Measurements from ENCODE around the gene PRKAG2.

PRKAG2 gene

DNA sequence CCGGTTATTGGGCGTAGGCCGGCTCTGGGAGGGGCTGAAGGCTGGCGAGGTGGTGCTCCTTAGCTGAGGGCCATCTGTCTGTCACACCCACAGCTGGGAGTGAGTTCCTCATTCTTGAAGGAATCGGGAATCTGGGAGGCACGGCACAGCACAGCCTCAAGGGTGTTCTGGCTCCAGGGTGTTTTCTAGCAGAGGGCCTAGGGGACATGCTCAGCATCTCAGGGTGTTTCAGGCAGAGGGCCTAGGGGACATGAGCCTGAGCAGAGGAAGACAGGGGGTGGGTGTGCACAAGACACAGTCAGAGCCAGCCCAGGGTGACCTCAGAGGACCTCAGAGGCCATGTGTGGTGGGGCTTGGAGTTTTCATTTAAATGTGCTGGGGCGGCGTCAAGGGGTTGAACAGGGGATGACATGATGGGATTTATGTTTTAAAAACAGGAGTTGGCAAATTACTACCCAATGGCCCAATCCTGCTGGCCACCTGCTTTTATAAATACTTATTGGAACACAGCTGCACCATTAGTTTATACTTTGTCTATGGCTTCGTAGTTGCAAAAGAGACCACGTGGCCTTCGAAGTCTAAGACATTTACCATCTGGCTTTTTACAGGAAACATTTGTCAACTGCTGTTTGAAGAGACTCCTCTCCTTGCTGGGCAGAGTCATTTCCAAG lies 121.6 kb downstream of the PRKAG2 start:
- WGBS, 2 donors (ENCODE audit: extremely low coverage in 2 of 2, insufficient read length in 2 of 2, insufficient replicate concordance in 1 of 2): no CpG with 5 or more reads among the region's 11 CpGs
- peaks cover 0 to 2% of the 10 kb centered on the region in 2 donors for H3K9me3 ChIP-seq (replicated peaks in 1 of 2; ENCODE audit: control insufficient read depth in 2 of 2, insufficient read depth in 1 of 2, low read depth in 1 of 2, low read length in 2 of 2)
- H3K36me3 ChIP-seq (replicated peaks in 1 of 2; ENCODE audit: control insufficient read depth in 2 of 2, insufficient read depth in 2 of 2, low read length in 2 of 2): no peaks in the 10 kb centered on the region
- H2AFZ ChIP-seq (ENCODE audit: low read length): peak overlapping the region; percentile 27
- no peak overlapping the region for H3K4ac ChIP-seq (ENCODE audit: low read length)
- H4K8ac ChIP-seq (ENCODE audit: low read depth, low read length): no peak overlapping the region
- no peak overlapping the region for H4K91ac ChIP-seq (ENCODE audit: low read depth, low read length, poor library complexity)
- peak overlapping the region; percentile 76 for H2BK120ac ChIP-seq (ENCODE audit: low read depth, low read length)
- H3K4me1 ChIP-seq (ENCODE audit: control insufficient read depth in 2 of 2, insufficient read depth in 1 of 2, low read depth in 1 of 2, low read length in 2 of 2): peaks cover 16 to 17% of the 10 kb centered on the region in 2 donors
- H3K9ac ChIP-seq (ENCODE audit: low read depth, low read length, poor library complexity): no peak overlapping the region
- H3K23ac ChIP-seq (ENCODE audit: low read depth, low read length, poor library complexity): peak overlapping the region; percentile 9
- H3K4me3 ChIP-seq (ENCODE audit: low read length in 2 of 2): no peak overlapping the region
- H3K4me2 ChIP-seq (ENCODE audit: insufficient read depth, low read length, poor library complexity, severe bottlenecking): no peak overlapping the region
- H3K18ac ChIP-seq (ENCODE audit: low read length): peak overlapping the region; percentile 82
- H2BK15ac ChIP-seq (ENCODE audit: low read length): peak overlapping the region; percentile 92
- peak overlapping the region; percentile 97 for H2BK5ac ChIP-seq (ENCODE audit: low read length)
- H2AK5ac ChIP-seq (ENCODE audit: low read depth, low read length): peak overlapping the region; percentile 98
- H3K27ac ChIP-seq (replicated peaks; ENCODE audit: low read length): no peak overlapping the region
- no peaks in the 10 kb centered on the region for H3K27me3 ChIP-seq (ENCODE audit: control insufficient read depth in 3 of 3, insufficient read depth in 3 of 3, low read depth in 1 of 3, low read length in 3 of 3)
- no peaks in the 10 kb centered on the region for H3K79me1 ChIP-seq (ENCODE audit: low read depth, low read length)
- peak overlapping the region; percentile 93 for H2BK12ac ChIP-seq (ENCODE audit: low read length)
- DNase-seq (ENCODE audit: low spot score): no peak
- no peak overlapping the region for H3K14ac ChIP-seq (ENCODE audit: low read length)

DNA sequence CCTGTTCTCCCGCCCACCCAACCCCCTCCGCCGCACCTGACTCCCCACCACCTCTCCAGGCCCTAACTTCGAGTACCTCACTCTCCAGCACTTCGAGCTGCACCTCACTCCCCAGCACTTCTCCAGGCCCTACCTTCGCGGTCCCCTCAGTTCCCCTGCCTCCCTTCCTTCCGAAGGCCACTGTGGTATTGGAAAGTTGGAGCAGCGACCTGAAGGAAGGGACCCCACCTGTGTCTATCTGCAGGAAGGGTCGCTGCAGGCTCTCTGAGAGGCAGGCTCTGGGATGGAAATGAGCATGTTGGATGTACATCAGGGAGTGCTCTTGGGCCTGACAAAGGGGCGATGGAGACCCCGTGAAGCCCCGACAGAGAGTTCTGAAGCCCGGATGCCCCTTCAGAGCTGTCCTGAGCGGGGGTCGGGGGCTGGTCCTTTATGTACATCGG lies 122.2 kb downstream of the PRKAG2 start:
- Histone ChIP-seq H3K14ac (ENCODE audit: low read length) (peak overlapping the region; percentile 57), H2BK5ac (ENCODE audit: low read length) (peak overlapping the region; percentile 97), H3K4me2 (ENCODE audit: insufficient read depth, low read length, poor library complexity, severe bottlenecking) (no peak overlapping the region), H4K91ac (ENCODE audit: low read depth, low read length, poor library complexity) (no peak overlapping the region), H3K23ac (ENCODE audit: low read depth, low read length, poor library complexity) (no peak overlapping the region), H3K79me1 (ENCODE audit: low read depth, low read length) (no peaks in the 10 kb centered on the region), H4K8ac (ENCODE audit: low read depth, low read length) (peak overlapping the region; percentile 75), H3K36me3 (replicated peaks in 1 of 2; ENCODE audit: control insufficient read depth in 2 of 2, insufficient read depth in 2 of 2, low read length in 2 of 2) (no peaks in the 10 kb centered on the region), H3K27ac (replicated peaks; ENCODE audit: low read length) (peak overlapping the region; percentile 48), H3K27me3 (ENCODE audit: control insufficient read depth in 3 of 3, insufficient read depth in 3 of 3, low read depth in 1 of 3, low read length in 3 of 3) (no peaks in the 10 kb centered on the region), H3K4me1 (ENCODE audit: control insufficient read depth in 2 of 2, insufficient read depth in 1 of 2, low read depth in 1 of 2, low read length in 2 of 2) (peaks cover 16 to 17% of the 10 kb centered on the region in 2 donors), H2BK120ac (ENCODE audit: low read depth, low read length) (peak overlapping the region; percentile 76), H3K9ac (ENCODE audit: low read depth, low read length, poor library complexity) (no peak overlapping the region), H2AK5ac (ENCODE audit: low read depth, low read length) (peak overlapping the region; percentile 98), H3K18ac (ENCODE audit: low read length) (peak overlapping the region; percentile 94), H2BK12ac (ENCODE audit: low read length) (peak overlapping the region; percentile 93), H3K4me3 (ENCODE audit: low read length in 2 of 2) (no peak overlapping the region), H3K4ac (ENCODE audit: low read length) (peak overlapping the region; percentile 70), H2AFZ (ENCODE audit: low read length) (peak overlapping the region; percentile 27), H2BK15ac (ENCODE audit: low read length) (peak overlapping the region; percentile 17), H3K9me3 (replicated peaks in 1 of 2; ENCODE audit: control insufficient read depth in 2 of 2, insufficient read depth in 1 of 2, low read depth in 1 of 2, low read length in 2 of 2) (peaks cover 0 to 2% of the 10 kb centered on the region in 2 donors)
- DNase-seq (ENCODE audit: low spot score): no peak
- no CpG with 5 or more reads among the region's 17 CpGs for WGBS, 2 donors (ENCODE audit: extremely low coverage in 2 of 2, insufficient read length in 2 of 2, insufficient replicate concordance in 1 of 2)

- Histone ChIP-seq H3K27me3 (ENCODE audit: control insufficient read depth in 3 of 3, insufficient read depth in 3 of 3, low read depth in 1 of 3, low read length in 3 of 3) (no peaks in the 10 kb centered on the region), H2AFZ (ENCODE audit: low read length) (peak overlapping the region; percentile 79), H2AK5ac (ENCODE audit: low read depth, low read length) (peak overlapping the region; percentile 98), H3K36me3 (replicated peaks in 1 of 2; ENCODE audit: control insufficient read depth in 2 of 2, insufficient read depth in 2 of 2, low read length in 2 of 2) (no peaks in the 10 kb centered on the region), H3K79me1 (ENCODE audit: low read depth, low read length) (no peaks in the 10 kb centered on the region), H3K9me3 (replicated peaks in 1 of 2; ENCODE audit: control insufficient read depth in 2 of 2, insufficient read depth in 1 of 2, low read depth in 1 of 2, low read length in 2 of 2) (peaks cover 0 to 2% of the 10 kb centered on the region in 2 donors), H3K4me1 (ENCODE audit: control insufficient read depth in 2 of 2, insufficient read depth in 1 of 2, low read depth in 1 of 2, low read length in 2 of 2) (peaks cover 17% of the 10 kb centered on the region in 2 donors), H3K27ac (replicated peaks; ENCODE audit: low read length) (peak overlapping the region; percentile 69), H3K18ac (ENCODE audit: low read length) (peak overlapping the region; percentile 76), H3K4ac (ENCODE audit: low read length) (no peak overlapping the region), H3K4me2 (ENCODE audit: insufficient read depth, low read length, poor library complexity, severe bottlenecking) (no peak overlapping the region), H4K91ac (ENCODE audit: low read depth, low read length, poor library complexity) (no peak overlapping the region), H4K8ac (ENCODE audit: low read depth, low read length) (no peak overlapping the region), H3K9ac (ENCODE audit: low read depth, low read length, poor library complexity) (no peak overlapping the region), H2BK5ac (ENCODE audit: low read length) (no peak overlapping the region), H3K14ac (ENCODE audit: low read length) (no peak overlapping the region), H3K4me3 (ENCODE audit: low read length in 2 of 2) (no peak overlapping the region), H2BK12ac (ENCODE audit: low read length) (no peak overlapping the region), H3K23ac (ENCODE audit: low read depth, low read length, poor library complexity) (no peak overlapping the region), H2BK15ac (ENCODE audit: low read length) (peak overlapping the region; percentile 17), H2BK120ac (ENCODE audit: low read depth, low read length) (no peak overlapping the region)
- no CpG with 5 or more reads among the region's 14 CpGs for WGBS, 2 donors (ENCODE audit: extremely low coverage in 2 of 2, insufficient read length in 2 of 2, insufficient replicate concordance in 1 of 2)
- peak; percentile 93 for DNase-seq (ENCODE audit: low spot score)
Observed at GRCh38 chr7:151754142-151754590, 122.7 kb downstream of the PRKAG2 start.

- DNase-seq (ENCODE audit: low spot score): no peak
- Histone ChIP-seq H4K8ac (ENCODE audit: low read depth, low read length) (no peak overlapping the region), H3K4ac (ENCODE audit: low read length) (no peak overlapping the region)
Observed at GRCh38 chr7:151752816-151753595, 123.9 kb downstream of the PRKAG2 start.

More at GRCh38 chr7:151752816-151753595, 123.9 kb downstream of the PRKAG2 start:
- no peaks in the 10 kb centered on the region for H3K79me1 ChIP-seq (ENCODE audit: low read depth, low read length)
- no peaks in the 10 kb centered on the region for H3K36me3 ChIP-seq (replicated peaks in 1 of 2; ENCODE audit: control insufficient read depth in 2 of 2, insufficient read depth in 2 of 2, low read length in 2 of 2)
- H2BK12ac ChIP-seq (ENCODE audit: low read length): peak overlapping the region; percentile 33
- peak overlapping the region; percentile 66 for H3K18ac ChIP-seq (ENCODE audit: low read length)
- H2BK5ac ChIP-seq (ENCODE audit: low read length): peak overlapping the region; percentile 40
- no peak overlapping the region for H2AFZ ChIP-seq (ENCODE audit: low read length)
- H3K9me3 ChIP-seq (replicated peaks in 1 of 2; ENCODE audit: control insufficient read depth in 2 of 2, insufficient read depth in 1 of 2, low read depth in 1 of 2, low read length in 2 of 2): peaks cover 0 to 2% of the 10 kb centered on the region in 2 donors
- no peak overlapping the region for H3K4me2 ChIP-seq (ENCODE audit: insufficient read depth, low read length, poor library complexity, severe bottlenecking)
- H3K9ac ChIP-seq (ENCODE audit: low read depth, low read length, poor library complexity): no peak overlapping the region
- no CpG with 5 or more reads among the region's 19 CpGs for WGBS, 2 donors (ENCODE audit: extremely low coverage in 2 of 2, insufficient read length in 2 of 2, insufficient replicate concordance in 1 of 2)
- H2AK5ac ChIP-seq (ENCODE audit: low read depth, low read length): peak overlapping the region; percentile 58
- H3K4me1 ChIP-seq (ENCODE audit: control insufficient read depth in 2 of 2, insufficient read depth in 1 of 2, low read depth in 1 of 2, low read length in 2 of 2): peaks cover 17 to 18% of the 10 kb centered on the region in 2 donors
- no peak overlapping the region for H3K27ac ChIP-seq (replicated peaks; ENCODE audit: low read length)
- H4K91ac ChIP-seq (ENCODE audit: low read depth, low read length, poor library complexity): no peak overlapping the region
- no peak overlapping the region for H2BK120ac ChIP-seq (ENCODE audit: low read depth, low read length)
- no peak overlapping the region for H3K14ac ChIP-seq (ENCODE audit: low read length)
- H3K4me3 ChIP-seq (ENCODE audit: low read length in 2 of 2): no peak overlapping the region
- H3K23ac ChIP-seq (ENCODE audit: low read depth, low read length, poor library complexity): no peak overlapping the region
- no peaks in the 10 kb centered on the region for H3K27me3 ChIP-seq (ENCODE audit: control insufficient read depth in 3 of 3, insufficient read depth in 3 of 3, low read depth in 1 of 3, low read length in 3 of 3)
- H2BK15ac ChIP-seq (ENCODE audit: low read length): no peak overlapping the region
